ENCODE measurements around the gene CNTD1.
"Not testable (repeated sequence)": the region's sequence is repeated elsewhere in the genome, so short reads cannot be mapped to it uniquely, and the experiment has no call there.

The CNTD1 gene

DNA sequence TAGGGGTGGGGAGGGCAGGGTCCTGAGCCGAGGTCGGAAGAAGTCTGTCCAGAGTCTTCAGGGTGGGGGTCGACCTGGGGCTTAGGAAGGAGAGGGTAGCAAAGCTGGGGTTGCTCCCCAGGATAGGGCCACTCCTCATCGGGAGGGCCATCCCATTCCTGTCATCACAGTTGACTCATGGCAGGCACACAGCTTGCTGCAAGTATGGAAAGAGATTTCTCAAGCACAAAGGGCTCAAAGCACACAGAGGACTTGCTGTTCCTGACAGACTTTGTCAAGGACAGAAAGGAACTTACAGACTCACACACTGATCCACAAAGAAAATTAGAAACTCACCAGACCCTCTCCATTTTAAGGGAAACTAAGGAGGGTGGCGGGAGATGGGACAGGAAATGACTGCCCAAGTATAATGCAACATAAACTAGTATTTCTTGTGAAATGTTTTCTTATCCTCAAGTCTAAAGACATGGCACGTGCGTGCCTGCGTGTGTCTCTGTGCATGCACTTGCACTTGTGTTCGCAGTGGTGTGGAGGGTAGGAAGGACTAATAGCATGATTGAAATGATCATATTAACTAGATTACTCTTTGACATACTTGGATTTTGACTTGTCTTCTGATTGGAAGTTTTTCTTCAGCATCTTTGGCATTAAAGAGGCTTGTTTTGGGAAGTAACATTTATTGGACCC, 48.1 kb downstream of the CNTD1 start:
- no peak for DNase-seq

DNA sequence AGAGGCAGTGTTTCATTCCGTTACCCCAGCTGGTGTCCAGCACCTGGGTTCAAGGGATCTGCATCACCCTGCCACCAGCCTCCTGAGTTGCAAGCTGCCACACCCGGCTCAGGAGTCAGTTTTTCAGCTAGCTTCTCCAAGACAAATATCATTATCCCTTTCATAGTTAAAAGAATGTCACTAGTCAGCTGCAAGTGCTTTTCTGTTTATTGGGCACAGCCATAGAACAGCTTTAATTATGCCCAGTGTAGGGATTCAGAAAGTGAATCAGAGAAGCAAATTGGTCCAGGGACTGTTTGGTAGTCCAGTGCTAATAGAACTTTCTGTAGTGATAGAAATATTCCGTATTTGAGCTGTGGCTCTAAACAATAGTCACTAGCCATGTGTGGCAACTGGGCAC, 49.4 kb downstream of the CNTD1 start:
- DNase-seq, result no peak

DNA sequence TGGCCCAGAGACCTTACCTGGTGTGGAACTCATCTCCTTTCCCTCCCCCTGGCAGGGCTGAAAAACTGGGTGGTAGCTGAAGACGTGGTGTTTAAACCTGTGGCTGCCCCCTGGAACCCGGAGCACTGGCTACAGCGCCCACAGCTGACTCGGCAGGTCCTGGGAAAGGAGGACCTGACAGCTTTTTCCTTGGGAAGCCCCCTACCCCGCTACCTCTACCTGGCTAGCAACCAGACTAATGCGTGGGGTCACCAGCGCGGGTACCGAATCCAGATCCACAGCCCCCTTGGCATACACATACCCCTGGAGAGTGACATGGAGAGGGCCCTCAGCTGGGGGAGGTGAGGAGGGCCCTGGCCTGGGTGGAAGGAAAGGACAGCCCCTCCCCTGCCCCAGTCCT, 50.4 kb downstream of the CNTD1 start:
- DNase-seq, result no peak

DNA sequence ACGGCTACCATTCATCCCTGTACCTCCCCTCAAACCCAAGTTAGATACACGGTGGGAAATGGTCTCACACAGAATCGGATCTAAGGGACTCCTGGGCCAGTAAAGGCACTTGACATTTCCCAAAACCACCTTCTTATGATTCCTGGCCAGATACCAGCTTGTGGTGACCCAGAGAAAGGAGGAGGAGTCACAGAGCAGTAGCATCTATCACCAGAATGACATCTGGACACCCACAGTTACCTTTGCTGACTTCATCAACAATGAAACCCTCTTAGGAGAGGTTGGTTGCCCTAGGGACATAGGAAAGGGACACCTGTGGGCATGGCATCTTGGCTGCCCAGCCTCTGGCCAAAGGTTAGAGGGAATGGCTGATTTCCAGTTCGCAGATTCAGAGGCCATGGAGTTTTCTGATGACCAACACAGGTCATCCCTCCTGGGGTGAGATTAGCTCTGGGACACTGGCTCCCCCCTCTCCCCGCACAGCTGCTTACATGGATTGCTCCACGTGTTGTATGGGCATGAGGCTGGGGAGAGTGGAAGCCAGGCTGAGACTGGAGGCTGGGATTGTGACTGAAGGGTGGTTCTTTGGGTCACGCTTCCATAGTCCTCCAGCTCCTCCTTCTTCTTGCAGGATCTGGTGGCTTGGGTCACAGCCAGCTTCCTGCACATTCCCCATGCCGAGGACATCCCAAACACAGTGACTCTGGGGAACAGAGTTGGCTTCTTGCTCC, 51.0 kb downstream of the CNTD1 start:
- DNase-seq, result no peak

DNA sequence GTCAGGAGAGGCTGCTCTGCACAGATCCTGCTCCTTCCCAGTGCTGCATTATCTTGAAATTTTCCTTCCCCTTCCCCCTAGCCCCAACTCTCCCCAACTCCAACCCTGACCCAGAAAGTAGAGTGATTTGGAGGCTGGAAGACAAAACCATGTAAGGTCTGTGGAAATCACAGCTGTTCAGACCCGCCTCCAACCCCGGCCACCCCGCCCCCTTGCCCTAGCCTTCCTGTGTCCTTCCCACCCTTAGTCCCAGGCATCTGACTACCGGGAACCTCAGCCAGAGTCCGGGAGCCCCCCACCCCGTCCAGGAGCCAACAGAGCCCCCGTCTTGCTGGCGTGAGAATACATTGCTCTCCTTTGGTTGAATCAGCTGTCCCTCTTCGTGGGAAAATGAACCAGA, 52.3 kb downstream of the CNTD1 start, which contains the start of gene AOC3:
TSS of gene AOC3 (plus strand) at position 246 of the 400 bp plus-strand sequence. CDS start at position 391, 145 bp downstream.
- no peak for DNase-seq

DNA sequence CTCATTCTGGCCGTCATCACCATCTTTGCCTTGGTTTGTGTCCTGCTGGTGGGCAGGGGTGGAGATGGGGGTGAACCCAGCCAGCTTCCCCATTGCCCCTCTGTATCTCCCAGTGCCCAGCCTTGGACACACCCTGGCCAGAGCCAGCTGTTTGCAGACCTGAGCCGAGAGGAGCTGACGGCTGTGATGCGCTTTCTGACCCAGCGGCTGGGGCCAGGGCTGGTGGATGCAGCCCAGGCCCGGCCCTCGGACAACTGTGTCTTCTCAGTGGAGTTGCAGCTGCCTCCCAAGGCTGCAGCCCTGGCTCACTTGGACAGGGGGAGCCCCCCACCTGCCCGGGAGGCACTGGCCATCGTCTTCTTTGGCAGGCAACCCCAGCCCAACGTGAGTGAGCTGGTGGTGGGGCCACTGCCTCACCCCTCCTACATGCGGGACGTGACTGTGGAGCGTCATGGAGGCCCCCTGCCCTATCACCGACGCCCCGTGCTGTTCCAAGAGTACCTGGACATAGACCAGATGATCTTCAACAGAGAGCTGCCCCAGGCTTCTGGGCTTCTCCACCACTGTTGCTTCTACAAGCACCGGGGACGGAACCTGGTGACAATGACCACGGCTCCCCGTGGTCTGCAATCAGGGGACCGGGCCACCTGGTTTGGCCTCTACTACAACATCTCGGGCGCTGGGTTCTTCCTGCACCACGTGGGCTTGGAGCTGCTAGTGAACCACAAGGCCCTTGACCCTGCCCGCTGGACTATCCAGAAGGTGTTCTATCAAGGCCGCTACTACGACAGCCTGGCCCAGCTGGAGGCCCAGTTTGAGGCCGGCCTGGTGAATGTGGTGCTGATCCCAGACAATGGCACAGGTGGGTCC, 52.9 kb downstream of the CNTD1 start:
- DNase-seq, result not testable (repeated sequence)

DNA sequence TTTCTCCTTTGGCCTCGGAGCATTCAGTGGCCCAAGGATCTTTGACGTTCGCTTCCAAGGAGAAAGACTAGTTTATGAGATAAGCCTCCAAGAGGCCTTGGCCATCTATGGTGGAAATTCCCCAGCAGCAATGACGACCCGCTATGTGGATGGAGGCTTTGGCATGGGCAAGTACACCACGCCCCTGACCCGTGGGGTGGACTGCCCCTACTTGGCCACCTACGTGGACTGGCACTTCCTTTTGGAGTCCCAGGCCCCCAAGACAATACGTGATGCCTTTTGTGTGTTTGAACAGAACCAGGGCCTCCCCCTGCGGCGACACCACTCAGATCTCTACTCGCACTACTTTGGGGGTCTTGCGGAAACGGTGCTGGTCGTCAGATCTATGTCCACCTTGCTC, 53.7 kb downstream of the CNTD1 start:
- no peak for DNase-seq

DNA sequence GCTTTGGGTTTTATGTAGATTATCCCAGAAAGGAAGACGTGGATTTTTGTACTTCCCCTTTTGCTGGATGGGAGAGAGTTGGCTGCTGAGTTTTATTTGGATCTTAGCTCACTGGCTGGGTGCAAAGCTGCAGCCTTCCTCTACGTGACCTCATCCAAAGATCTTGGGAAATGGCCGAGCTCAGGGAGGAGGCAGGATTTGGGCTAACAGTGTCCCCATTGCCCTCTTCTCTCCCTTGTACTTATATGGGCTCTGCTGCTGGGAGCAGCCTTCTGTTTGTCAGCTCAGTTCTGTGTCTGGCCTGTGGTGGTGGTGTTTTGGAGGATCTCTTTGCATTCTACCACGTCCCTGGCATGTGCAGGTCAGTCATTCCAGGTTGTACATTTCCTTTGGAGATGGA, 54.3 kb downstream of the CNTD1 start:
- DNase-seq, result no peak

DNA sequence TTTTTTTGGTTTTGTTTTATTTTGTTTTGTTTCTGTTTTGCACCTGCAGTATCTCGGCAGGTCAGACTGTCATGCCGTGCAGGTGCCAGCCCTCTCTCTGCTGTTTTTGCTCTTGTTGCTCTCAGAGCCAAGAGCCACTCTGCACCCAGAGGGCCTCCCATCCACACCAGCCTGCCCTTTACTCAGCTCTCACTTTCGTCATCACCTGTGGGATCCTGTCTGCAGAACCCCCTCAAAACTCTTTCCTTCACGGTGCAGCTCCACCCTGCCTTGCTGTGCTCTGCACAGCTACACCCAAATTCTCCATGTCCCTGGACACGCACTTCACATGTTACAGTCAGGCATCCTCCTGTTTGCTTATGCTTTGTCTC, 54.9 kb downstream of the CNTD1 start:
- no peak for DNase-seq

DNA sequence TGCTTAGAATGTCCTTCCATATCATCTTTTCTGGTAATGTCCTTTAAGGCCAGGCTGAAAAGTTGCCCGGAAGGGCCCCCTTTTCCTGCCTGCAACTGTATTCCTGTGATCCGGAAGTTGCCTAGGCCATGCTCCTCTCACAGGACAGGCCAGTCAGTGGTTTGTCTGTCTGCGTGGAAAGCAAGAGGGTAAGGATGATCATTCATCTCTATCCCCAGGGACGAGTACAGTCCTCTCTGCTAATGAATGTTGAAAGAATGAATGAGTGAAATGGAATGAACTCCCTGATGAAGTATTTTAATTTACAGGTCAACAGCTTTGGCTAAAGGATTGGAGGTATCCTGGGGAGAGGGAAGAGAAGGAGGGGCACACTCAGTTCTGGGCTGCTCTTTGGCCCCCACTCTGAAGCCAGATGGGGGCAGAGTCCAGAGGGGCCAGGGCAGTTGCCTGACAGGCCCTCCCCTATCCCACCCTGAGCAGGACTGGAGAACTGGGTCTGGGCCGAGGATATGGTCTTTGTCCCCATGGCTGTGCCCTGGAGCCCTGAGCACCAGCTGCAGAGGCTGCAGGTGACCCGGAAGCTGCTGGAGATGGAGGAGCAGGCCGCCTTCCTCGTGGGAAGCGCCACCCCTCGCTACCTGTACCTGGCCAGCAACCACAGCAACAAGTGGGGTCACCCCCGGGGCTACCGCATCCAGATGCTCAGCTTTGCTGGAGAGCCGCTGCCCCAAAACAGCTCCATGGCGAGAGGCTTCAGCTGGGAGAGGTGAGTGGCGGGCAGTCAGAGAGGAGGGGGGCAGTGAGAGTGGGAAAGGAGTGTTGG, 55.5 kb downstream of the CNTD1 start:
- no peak for DNase-seq

DNA sequence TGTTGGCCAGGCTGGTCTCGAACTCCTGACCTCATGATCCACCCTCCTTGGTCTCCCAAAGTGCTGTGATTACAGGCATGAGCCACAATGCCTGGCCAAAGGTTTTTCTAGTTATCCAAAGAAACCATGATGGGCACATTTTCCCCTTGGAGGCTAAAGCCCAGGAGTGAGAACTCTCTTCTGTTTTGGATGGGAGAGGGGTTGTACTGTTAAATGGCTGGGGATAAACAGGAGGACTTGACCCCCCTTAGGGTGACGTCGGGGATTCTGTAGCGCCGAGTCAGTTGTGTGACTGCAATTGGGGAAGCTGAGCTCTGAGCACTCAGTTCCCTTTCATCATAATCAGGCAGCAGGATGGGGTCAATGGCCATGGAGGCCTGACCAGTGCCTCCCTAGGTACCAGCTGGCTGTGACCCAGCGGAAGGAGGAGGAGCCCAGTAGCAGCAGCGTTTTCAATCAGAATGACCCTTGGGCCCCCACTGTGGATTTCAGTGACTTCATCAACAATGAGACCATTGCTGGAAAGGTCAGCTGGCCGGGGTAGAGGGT, 56.5 kb downstream of the CNTD1 start:
- no peak for DNase-seq

DNA sequence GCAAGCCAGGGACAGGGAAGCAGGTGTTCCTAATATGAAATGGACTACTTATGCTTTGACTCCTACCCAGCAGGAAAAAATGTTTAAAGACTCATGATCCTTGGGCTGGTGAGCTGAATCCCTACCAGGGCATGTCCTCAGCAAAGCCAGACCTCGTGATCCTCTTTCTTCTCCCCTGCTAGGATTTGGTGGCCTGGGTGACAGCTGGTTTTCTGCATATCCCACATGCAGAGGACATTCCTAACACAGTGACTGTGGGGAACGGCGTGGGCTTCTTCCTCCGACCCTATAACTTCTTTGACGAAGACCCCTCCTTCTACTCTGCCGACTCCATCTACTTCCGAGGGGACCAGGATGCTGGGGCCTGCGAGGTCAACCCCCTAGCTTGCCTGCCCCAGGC, 57.4 kb downstream of the CNTD1 start:
- not testable (repeated sequence) for DNase-seq

DNA sequence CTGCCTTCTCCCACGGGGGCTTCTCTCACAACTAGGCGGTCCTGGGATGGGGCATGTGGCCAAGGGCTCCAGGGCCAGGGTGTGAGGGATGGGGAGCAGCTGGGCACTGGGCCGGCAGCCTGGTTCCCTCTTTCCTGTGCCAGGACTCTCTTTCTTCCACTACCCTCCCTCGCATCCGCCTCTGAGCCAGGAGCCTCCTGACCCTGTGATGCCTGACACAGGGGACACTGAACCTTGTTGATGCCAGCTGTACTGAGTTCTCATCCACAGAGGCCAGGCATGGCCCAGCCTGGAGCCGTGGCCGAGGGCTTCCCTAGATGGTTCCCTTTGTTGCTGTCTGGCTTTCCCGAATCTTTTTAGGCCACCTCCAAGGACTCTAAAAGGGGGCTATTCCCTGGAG, 57.9 kb downstream of the CNTD1 start:
- DNase-seq, result not testable (repeated sequence)

DNA sequence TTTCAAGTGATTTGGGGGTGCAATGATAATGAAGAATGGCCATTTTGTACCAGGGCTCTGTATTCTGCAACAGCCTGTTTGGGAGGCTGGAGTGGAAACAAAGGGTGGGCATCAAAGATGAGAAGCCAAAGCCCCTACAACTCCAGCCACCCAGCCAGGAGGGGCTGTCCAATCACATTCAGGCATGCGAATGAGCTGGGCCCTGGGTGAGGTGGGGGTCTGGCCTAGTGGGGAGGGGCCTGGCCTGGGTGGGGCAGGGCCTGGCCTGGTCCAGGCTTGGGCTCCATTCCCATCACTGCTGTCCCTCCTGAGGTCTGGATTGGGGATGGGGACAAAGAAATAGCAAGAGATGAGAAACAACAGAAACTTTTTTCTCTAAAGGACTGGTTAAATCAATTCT, 58.7 kb downstream of the CNTD1 start:
- no peak for DNase-seq
